SJCRH30 (cell line): ENCODE data around the gene CALR3. TPM values are rescaled to one million over a fixed set of nuclear protein-coding genes. Genes with fewer than 3 reads are reported as not detected.
"Not testable (repeated sequence)": the region's sequence is repeated elsewhere in the genome, so short reads cannot be mapped to it uniquely, and the experiment has no call there.

Experiments
- DNase-seq, 2 experiments: peaks; one replicate each; pipeline ENCODE4 v3.0.0-alpha.2; 2015 to 2020
- H3K27ac ChIP-seq: fragments of 250-450 bp; sonication (Bioruptor Pico); 2 replicates; pipeline ENCODE4 v1.5.1; 2020; ENCODE audit warnings: mild to moderate bottlenecking, moderate library complexity
- H3K27me3 ChIP-seq: fragments of 250-450 bp; sonication (Bioruptor Pico); 2 replicates; pipeline ENCODE4 v1.5.1; 2020; ENCODE audit warnings: mild to moderate bottlenecking, moderate library complexity
- H3K36me3 ChIP-seq: fragments of 250-450 bp; sonication (Bioruptor Pico); 2 replicates; pipeline ENCODE4 v1.5.1; 2020; ENCODE audit warnings: mild to moderate bottlenecking, moderate library complexity
- H3K4me1 ChIP-seq: fragments of 250-450 bp; sonication (Bioruptor Pico); 2 replicates; pipeline ENCODE4 v1.5.1; 2020; ENCODE audit warnings: mild to moderate bottlenecking, moderate library complexity
- H3K4me3 ChIP-seq: fragments of 250-450 bp; sonication (Bioruptor Pico); 2 replicates; pipeline ENCODE4 v1.5.1; 2020; ENCODE audit warnings: mild to moderate bottlenecking, moderate library complexity
- H3K9me3 ChIP-seq: fragments of 250-450 bp; sonication (Bioruptor Pico); replicated peaks from 2 replicates; pipeline ENCODE4 v1.5.1; 2020; ENCODE audit warnings: mild to moderate bottlenecking, moderate library complexity
- total RNA-seq: library from RNA; depleted of rRNA; stranded (reverse); fragments of >200 nt; shearing (Covaris generic); gene quantifications from 2 replicates; pipeline ENCODE4 v1.2.3, GENCODE V29; 2014; rRNA removed

Gene CALR3
- not detected in 2 replicates for total RNA-seq

DNA sequence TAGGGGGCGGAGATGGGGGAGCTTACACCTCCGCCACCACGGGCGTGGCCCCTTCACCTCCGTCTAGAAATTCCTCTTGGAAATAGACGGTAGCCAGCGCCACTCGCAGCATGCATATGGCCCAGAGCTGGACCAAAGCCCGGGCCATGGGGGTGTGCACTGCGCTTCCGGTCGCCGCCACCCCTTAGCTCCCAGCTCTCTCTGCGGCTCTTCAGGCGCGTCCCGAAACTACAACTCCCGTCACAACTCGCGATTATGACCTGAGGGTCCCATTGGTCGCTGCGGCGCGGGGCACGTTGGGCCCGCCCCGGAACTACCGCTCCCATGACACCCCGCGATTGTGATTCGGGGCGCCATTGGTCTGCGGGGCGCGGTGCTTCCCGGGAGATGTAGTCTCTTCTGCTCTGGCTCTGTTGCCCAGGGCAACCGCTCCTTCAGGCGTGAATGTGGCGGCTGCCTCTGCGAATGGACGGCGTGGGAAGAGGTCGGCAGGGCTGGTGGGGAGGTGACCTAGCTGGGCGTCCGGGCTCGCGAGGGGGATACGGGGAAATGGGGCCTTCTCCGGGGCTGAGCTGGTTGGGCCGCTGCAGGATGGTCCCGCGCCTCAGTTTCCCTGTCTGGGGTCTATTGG lies at the start of gene CALR3, which contains the start of gene C19orf44:
Gene CALR3, minus strand, starts transcription at position 186 of the 631 bp plus-strand sequence. Its CDS starts 38 bp downstream, at position 148.
Gene C19orf44, plus strand, starts transcription at position 413 of the 631 bp plus-strand sequence. CDS start 4,399 bp downstream, outside the sequence.
- Histone ChIP-seq H3K27me3 (no peaks in the 10 kb centered on the region), H3K36me3 (peaks cover 1% of the 10 kb centered on the region; the same call in 1 of the 2 replicates), H3K4me3 (peak within 1 kb of the TSS; percentile 74), H3K4me1 (no peaks in the 10 kb centered on the region), H3K27ac (peak within 1 kb of the TSS; percentile 29; the same call in 1 of the 2 replicates), H3K9me3 (no peaks in the 10 kb centered on the region)
- DNase-seq, result peak; percentile 99 to 100

DNA sequence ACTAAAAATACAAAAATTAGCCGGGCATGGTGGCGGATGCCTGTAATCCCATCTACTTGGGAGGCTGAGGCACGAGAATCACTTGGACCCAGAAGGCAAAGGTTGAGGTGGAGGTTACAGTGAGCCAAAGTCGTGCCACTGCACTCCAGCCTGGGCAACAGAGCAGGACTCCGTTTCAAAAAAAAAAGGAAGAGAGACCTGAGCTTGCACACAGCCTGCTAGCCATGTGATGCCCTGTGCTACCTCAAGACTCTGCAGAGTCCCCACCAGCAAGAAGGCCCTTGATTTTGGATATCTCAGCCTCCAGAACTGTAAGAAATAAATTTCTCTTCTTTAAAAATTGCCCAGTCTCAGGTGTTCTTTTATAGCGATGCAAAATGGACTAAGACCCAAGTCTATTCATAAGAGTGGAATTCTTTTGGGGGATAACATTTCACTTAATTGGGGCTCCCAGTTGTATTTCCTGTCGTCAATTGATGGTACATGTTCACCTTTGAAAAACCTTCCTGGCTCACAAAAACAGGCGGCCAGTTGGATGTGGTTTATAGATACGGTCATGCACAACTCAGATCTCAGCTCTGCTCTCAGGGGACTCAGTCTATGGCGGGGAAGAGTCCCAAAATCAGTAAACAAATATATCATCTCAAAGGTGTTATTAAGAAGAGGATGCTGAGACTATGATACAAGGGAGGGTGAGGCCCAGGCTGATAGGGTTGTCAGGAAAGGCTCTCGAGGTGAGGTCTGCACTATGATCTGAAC lies 48.7 kb upstream of the CALR3 start:
- Histone ChIP-seq H3K27ac (no peak overlapping the region), H3K4me3 (no peak overlapping the region), H3K27me3 (no peaks in the 10 kb centered on the region), H3K36me3 (peaks cover 14% of the 10 kb centered on the region), H3K9me3 (no peaks in the 10 kb centered on the region), H3K4me1 (no peaks in the 10 kb centered on the region)
- DNase-seq, result no peak

DNA sequence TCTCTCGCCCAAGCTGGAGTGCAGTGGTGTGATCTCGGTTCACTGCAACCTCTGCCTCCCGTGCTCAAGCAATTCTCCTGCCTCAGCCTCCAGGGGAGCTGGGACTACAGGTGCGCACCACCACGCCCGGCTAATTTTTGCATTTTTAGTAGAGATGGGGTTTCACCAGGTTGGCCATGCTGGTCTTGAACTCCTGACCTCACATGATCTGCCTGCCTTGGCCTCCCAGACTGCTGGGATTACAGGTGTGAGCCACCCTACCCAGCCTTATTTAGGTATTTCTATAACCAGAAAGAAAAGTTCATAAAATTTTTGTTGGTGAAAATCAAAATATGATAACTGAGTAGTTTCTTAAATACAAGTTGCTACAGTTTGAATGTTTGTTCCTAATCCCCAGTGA lies 47.8 kb upstream of the CALR3 start:
- not testable (repeated sequence) for H3K27ac ChIP-seq, H3K27me3 ChIP-seq, DNase-seq, H3K4me1 ChIP-seq, H3K9me3 ChIP-seq
- H3K4me3 ChIP-seq, result peak overlapping the region; percentile 96
- H3K36me3 ChIP-seq, result peaks cover 20% of the 10 kb centered on the region

GRCh38 chr19:16542910-16543472 lies 47.0 kb upstream of the CALR3 start:
- no peaks in the 10 kb centered on the region for H3K27me3 ChIP-seq
- peak overlapping the region; percentile 82 for H3K27ac ChIP-seq
- peak in 1 of 2 experiments; percentile 28 for DNase-seq
- H3K36me3 ChIP-seq, result peaks cover 25% of the 10 kb centered on the region
- H3K9me3 ChIP-seq, result no peaks in the 10 kb centered on the region
- peak overlapping the region; percentile 96 for H3K4me3 ChIP-seq
- no peaks in the 10 kb centered on the region for H3K4me1 ChIP-seq

GRCh38 chr19:16542045-16542909 lies 46.3 kb upstream of the CALR3 start, which contains the start of gene CHERP:
Gene CHERP (minus strand): TSS chr19:16542437. CDS start chr19:16542378, 59 bp downstream.
- peak within 1 kb of the TSS; percentile 82 for H3K27ac ChIP-seq
- H3K4me1 ChIP-seq, result no peaks in the 10 kb centered on the region
- no peaks in the 10 kb centered on the region for H3K27me3 ChIP-seq
- H3K36me3 ChIP-seq, result peaks cover 32% of the 10 kb centered on the region
- no peaks in the 10 kb centered on the region for H3K9me3 ChIP-seq
- H3K4me3 ChIP-seq, result peak within 1 kb of the TSS; percentile 96
- DNase-seq, result peak; percentile 95 to 97

GRCh38 chr19:16541526-16542044 lies 45.6 kb upstream of the CALR3 start:
- peak in 1 of 2 experiments; percentile 26 for DNase-seq
- Histone ChIP-seq H3K4me3 (peak overlapping the region; percentile 96), H3K9me3 (no peaks in the 10 kb centered on the region), H3K36me3 (peaks cover 39% of the 10 kb centered on the region), H3K27me3 (no peaks in the 10 kb centered on the region), H3K4me1 (no peaks in the 10 kb centered on the region), H3K27ac (peak overlapping the region; percentile 82)

DNA sequence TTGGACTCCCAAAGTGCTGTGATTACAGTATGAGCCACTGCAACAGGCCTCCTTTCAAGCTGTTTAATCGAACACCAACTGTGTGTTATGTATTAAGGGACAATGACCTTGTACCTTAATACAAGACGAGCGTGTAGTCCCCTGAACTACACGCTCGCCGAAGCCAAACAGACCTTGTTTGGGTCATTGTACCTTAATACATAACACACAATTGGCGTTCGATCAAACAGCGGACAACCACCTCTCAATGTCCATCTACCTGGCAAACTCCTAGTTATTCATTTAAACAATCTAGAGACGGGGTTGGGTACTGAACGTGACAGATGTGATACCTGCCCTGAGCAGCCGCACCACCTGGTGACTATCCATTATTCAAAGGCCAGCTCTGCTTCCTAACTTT lies 45.0 kb upstream of the CALR3 start:
- Histone ChIP-seq H3K9me3 (no peaks in the 10 kb centered on the region), H3K4me3 (peak overlapping the region; percentile 96), H3K4me1 (no peaks in the 10 kb centered on the region), H3K27me3 (no peaks in the 10 kb centered on the region), H3K27ac (no peak overlapping the region), H3K36me3 (peaks cover 44% of the 10 kb centered on the region)
- DNase-seq, result no peak

DNA sequence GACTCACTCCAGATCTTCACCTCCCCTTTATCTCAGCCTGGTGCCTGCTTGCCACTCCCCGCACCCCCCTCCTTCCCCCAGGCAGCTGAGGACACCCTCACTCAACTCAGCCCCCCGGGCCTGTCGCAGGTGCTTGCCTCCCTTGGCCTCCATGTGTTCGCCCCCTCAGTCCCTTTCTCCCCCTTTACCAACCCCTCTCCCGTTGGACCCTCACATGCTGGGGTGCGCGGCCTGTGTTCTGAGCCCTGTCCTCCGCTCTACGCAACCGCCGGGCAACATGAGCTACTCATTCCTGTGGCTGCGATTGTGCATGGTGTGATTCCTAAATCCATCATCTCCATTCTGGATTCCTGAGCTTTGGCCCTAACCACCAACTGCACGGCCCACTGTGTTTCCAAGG lies 41.1 kb upstream of the CALR3 start:
- Histone ChIP-seq H3K4me3 (no peak overlapping the region), H3K4me1 (no peaks in the 10 kb centered on the region), H3K27ac (no peak overlapping the region), H3K36me3 (peaks cover 77% of the 10 kb centered on the region), H3K9me3 (no peaks in the 10 kb centered on the region), H3K27me3 (no peaks in the 10 kb centered on the region)
- DNase-seq, result no peak

GRCh38 chr19:16536130-16536529 lies 40.2 kb upstream of the CALR3 start:
- no peaks in the 10 kb centered on the region for H3K4me1 ChIP-seq
- DNase-seq, result no peak
- no peak overlapping the region for H3K27ac ChIP-seq
- no peaks in the 10 kb centered on the region for H3K27me3 ChIP-seq
- H3K36me3 ChIP-seq, result peaks cover 86% of the 10 kb centered on the region
- H3K9me3 ChIP-seq, result no peaks in the 10 kb centered on the region
- no peak overlapping the region for H3K4me3 ChIP-seq

DNA sequence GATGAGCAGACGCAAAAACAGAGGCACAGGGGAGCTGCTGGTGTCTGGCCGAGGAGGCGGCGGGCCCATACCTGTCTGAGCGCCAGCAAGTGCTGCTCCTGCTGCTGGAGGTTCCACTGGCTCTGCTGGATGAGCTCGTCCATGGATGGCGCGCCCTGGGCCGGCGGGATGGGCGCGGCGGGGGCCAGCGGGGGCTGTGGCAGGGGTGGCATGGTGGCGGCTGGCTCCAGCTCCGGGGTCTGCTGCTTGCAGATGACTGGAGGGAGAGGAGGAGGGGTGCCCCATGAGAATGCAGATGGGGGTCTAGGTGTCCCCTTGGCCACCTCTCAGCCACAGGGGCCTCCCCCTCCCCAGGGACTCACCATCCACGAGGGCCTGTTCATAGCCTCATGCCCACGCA lies 39.4 kb upstream of the CALR3 start:
- Histone ChIP-seq H3K27me3 (no peaks in the 10 kb centered on the region), H3K4me3 (no peak overlapping the region), H3K9me3 (no peaks in the 10 kb centered on the region), H3K36me3 (peaks cover 88% of the 10 kb centered on the region), H3K4me1 (no peaks in the 10 kb centered on the region), H3K27ac (no peak overlapping the region)
- no peak for DNase-seq

DNA sequence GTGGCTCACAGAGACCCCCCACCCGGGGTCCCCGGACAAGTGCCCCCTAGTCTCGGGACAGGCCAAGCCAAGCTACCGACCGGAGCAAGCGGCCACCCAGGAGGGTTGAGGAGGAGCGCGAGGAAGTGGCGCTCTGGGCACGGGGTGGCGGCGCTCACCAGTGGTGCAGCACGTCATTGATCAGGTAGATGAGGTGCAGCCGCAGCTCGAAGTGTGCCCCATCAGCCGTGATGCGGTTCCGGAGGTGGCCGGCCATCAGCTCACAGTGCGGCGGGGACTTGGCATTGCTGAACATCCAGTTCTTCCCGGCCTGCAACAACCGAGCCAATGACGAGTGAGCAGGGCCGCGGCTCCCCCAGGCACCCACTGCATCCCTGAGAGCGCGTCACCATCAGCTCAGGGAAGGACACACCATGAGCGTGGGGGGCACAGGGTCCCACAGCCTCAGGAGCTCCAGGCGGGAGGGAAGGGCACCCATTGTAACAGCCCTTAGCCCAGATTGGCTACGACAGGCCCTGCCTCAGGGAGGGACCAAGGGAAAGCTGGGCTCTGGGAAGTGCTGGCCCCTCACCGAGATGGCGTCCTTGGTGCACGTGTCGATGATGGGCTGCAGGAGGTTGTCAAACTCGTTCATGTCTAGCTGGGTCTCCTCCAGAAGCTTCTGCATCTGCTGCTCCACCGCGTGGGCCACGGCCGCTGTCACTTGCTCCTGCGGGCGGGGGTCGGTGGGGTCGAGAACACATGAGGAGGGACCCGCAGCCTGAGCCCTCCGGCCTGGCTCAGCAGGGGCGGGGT lies 36.7 kb upstream of the CALR3 start:
- Histone ChIP-seq H3K4me1 (no peaks in the 10 kb centered on the region), H3K27me3 (no peaks in the 10 kb centered on the region), H3K9me3 (no peaks in the 10 kb centered on the region), H3K27ac (no peak overlapping the region), H3K4me3 (no peak overlapping the region), H3K36me3 (peaks cover 93% of the 10 kb centered on the region)
- no peak for DNase-seq

DNA sequence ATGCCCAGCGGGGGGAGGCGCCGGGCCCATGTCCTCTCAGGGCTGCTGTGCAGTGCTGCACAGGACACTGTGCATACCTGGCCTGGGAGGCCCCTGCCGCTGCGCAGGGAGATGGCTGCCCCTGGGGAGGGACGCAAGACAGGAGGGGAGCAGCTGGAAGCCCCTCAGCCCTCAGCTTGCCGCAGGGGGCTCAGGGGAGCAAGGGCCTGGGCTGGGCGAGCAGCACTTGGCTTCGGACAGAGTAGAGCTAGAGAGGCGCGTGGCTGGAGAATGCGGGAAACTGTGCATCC lies 35.4 kb upstream of the CALR3 start:
- Histone ChIP-seq H3K4me3 (no peak overlapping the region), H3K9me3 (no peaks in the 10 kb centered on the region), H3K27ac (no peak overlapping the region), H3K4me1 (no peaks in the 10 kb centered on the region), H3K36me3 (peaks cover 93% of the 10 kb centered on the region), H3K27me3 (no peaks in the 10 kb centered on the region)
- no peak for DNase-seq

- Histone ChIP-seq H3K27ac (no peak overlapping the region), H3K9me3 (no peaks in the 10 kb centered on the region), H3K27me3 (no peaks in the 10 kb centered on the region), H3K4me3 (no peak overlapping the region), H3K4me1 (no peaks in the 10 kb centered on the region), H3K36me3 (peaks cover 94% of the 10 kb centered on the region)
- no peak for DNase-seq
Observed at GRCh38 chr19:16530540-16531379, 34.8 kb upstream of the CALR3 start.
